Neutrophil (primary cell): ENCODE measurements around the gene DCAF8L2.

Experiments used
- H3K27ac ChIP-seq: fragments of 200-600 bp; sonication (generic); 2 replicates; pipeline ENCODE4 v1.5.1; 2016; ENCODE audit warnings: mild to moderate bottlenecking, moderate library complexity
- H3K27me3 ChIP-seq: fragments of 200-600 bp; sonication (generic); 2 replicates; pipeline ENCODE4 v1.6.0; 2016; ENCODE audit warnings: mild to moderate bottlenecking
- H3K36me3 ChIP-seq: fragments of 200-600 bp; sonication (generic); 2 replicates; pipeline ENCODE4 v1.5.1; 2017
- H3K4me1 ChIP-seq, 2 experiments: fragments of 200-600 bp in 1 of 2; sonication (generic) in 1 of 2; 1 replicate in 1 of 2; 2 replicates in 1 of 2; pipeline versions ENCODE4 v1.5.1 to v1.6.1; 2013 to 2016; ENCODE audit warnings: low read depth in 1 of 2, low read length in 1 of 2, mild to moderate bottlenecking in 1 of 2, moderate library complexity in 1 of 2; ENCODE audit not compliant: control insufficient read depth in 1 of 2, insufficient read depth in 1 of 2
- H3K4me3 ChIP-seq, 2 experiments: fragments of 200-600 bp in 1 of 2; sonication (generic) in 1 of 2; 1 replicate in 1 of 2; 2 replicates in 1 of 2; pipeline ENCODE4 v1.5.1; 2013 to 2016; ENCODE audit warnings: low read depth in 1 of 2, low read length in 1 of 2, mild to moderate bottlenecking in 1 of 2, moderate library complexity in 1 of 2
- H3K9me3 ChIP-seq: fragments of 200-600 bp; sonication (generic); 2 replicates; pipeline ENCODE4 v1.5.1; 2016
- CTCF ChIP-seq: fragments of 200-600 bp; sonication (generic); IDR thresholded peaks from 2 replicates; pipeline ENCODE4 v1.5.1; 2016; ENCODE audit warnings: antibody characterized with exemption

DCAF8L2 gene

GRCh38 chrX:27626066-27626465 lies 35.9 kb downstream of the DCAF8L2 start:
- TF ChIP-seq CTCF = no peak
- Histone ChIP-seq H3K27ac (no peak overlapping the region), H3K9me3 (no peaks in the 10 kb centered on the region), H3K4me1 (no peaks in the 10 kb centered on the region), H3K4me3 (no peak overlapping the region), H3K36me3 (no peaks in the 10 kb centered on the region), H3K27me3 (no peaks in the 10 kb centered on the region)

GRCh38 chrX:27633328-27633727 lies 43.2 kb downstream of the DCAF8L2 start:
- no peaks in the 10 kb centered on the region for H3K9me3 ChIP-seq
- H3K4me3 ChIP-seq = no peak overlapping the region
- no peak for TF ChIP-seq CTCF
- H3K4me1 ChIP-seq = no peaks in the 10 kb centered on the region
- H3K27ac ChIP-seq = no peak overlapping the region
- H3K27me3 ChIP-seq = no peaks in the 10 kb centered on the region
- H3K36me3 ChIP-seq = no peaks in the 10 kb centered on the region

- no peaks in the 10 kb centered on the region for H3K27me3 ChIP-seq
- no peak overlapping the region for H3K4me3 ChIP-seq
- H3K36me3 ChIP-seq = no peaks in the 10 kb centered on the region
- no peak for TF ChIP-seq CTCF
- H3K27ac ChIP-seq = no peak overlapping the region
- H3K4me1 ChIP-seq = no peaks in the 10 kb centered on the region
- no peaks in the 10 kb centered on the region for H3K9me3 ChIP-seq
Measured at GRCh38 chrX:27656581-27656980, 66.4 kb downstream of the DCAF8L2 start.

- no peak for TF ChIP-seq CTCF
- no peak overlapping the region for H3K27ac ChIP-seq
- H3K4me1 ChIP-seq = no peaks in the 10 kb centered on the region
- H3K4me3 ChIP-seq = no peak overlapping the region
- no peaks in the 10 kb centered on the region for H3K36me3 ChIP-seq
- no peaks in the 10 kb centered on the region for H3K9me3 ChIP-seq
- H3K27me3 ChIP-seq = no peaks in the 10 kb centered on the region
Measured at GRCh38 chrX:27660878-27661277, 70.7 kb downstream of the DCAF8L2 start.

GRCh38 chrX:27671234-27671633 lies 81.1 kb downstream of the DCAF8L2 start:
- Histone ChIP-seq H3K36me3 (no peaks in the 10 kb centered on the region), H3K4me3 (no peak overlapping the region), H3K4me1 (no peaks in the 10 kb centered on the region), H3K9me3 (no peaks in the 10 kb centered on the region), H3K27me3 (no peaks in the 10 kb centered on the region), H3K27ac (no peak overlapping the region)
- no peak for TF ChIP-seq CTCF

- Histone ChIP-seq H3K4me3 (no peak overlapping the region), H3K27ac (no peak overlapping the region), H3K9me3 (no peaks in the 10 kb centered on the region), H3K4me1 (no peaks in the 10 kb centered on the region), H3K27me3 (no peaks in the 10 kb centered on the region), H3K36me3 (no peaks in the 10 kb centered on the region)
- TF ChIP-seq CTCF = no peak
Measured at GRCh38 chrX:27674491-27674890, 84.3 kb downstream of the DCAF8L2 start.
